K562 (cell line): ENCODE measurements around the gene SLC37A4. TPM values are rescaled to one million over a fixed set of nuclear protein-coding genes. Genes with fewer than 3 reads are reported as not detected.

Experiments
- DNMT1 ChIP-seq: fragments of 450-650 bp; IDR thresholded peaks from 2 replicates; pipeline ENCODE4 v1.6.1; 2016; ENCODE audit warnings: antibody characterized with exemption, mild to moderate bottlenecking
- HDAC3 ChIP-seq: fragments of 450-650 bp; IDR thresholded peaks from 2 replicates; pipeline ENCODE4 v1.6.1; 2018; ENCODE audit warnings: borderline replicate concordance, mild to moderate bottlenecking, moderate library complexity; ENCODE audit not compliant: partially characterized antibody
- IFI16 ChIP-seq: fragments of 250-450 bp; sonication (Bioruptor Pico); IDR thresholded peaks from 2 replicates; pipeline ENCODE4 v2.1.2; 2022; ENCODE audit warnings: mild to moderate bottlenecking, inconsistent platforms
- JUN ChIP-seq, 2 experiments: sonication (generic) in 1 of 2; formaldehyde crosslinking in 1 of 2; IDR thresholded peaks; 2 replicates each; pipeline versions ENCODE4 v1.6.1 to v1.8.0; 2012 to 2022; ENCODE audit warnings: borderline replicate concordance in 2 of 2, mild to moderate bottlenecking in 2 of 2, improper control_type of control experiment in 1 of 2, low read depth in 1 of 2, low read length in 1 of 2, missing genetic modification reagents in 1 of 2
- MCM7 ChIP-seq, 2 experiments: fragments of 450-650 bp; IDR thresholded peaks; 2 replicates each; pipeline ENCODE4 v1.6.1; 2016 to 2018
- RBM17 ChIP-seq: fragments of 200-400 bp; formaldehyde crosslinking; IDR thresholded peaks from 2 replicates; pipeline ENCODE4 v1.6.1; 2017; ENCODE audit warnings: low read depth, mild to moderate bottlenecking, low read length, borderline replicate concordance
- SOX6 ChIP-seq: fragments of 450-650 bp; IDR thresholded peaks from 2 replicates; pipeline ENCODE4 v1.6.1; 2014; ENCODE audit warnings: mild to moderate bottlenecking
- ZBTB1 ChIP-seq: sonication (generic); formaldehyde crosslinking; IDR thresholded peaks from 2 replicates; pipeline ENCODE4 v1.8.1; 2023; ENCODE audit warnings: missing genetic modification reagents, low read depth, mild to moderate bottlenecking, borderline replicate concordance
- ZBTB17 ChIP-seq: fragments of 450-650 bp; formaldehyde crosslinking; IDR thresholded peaks from 2 replicates; pipeline ENCODE4 v1.4.0; 2020; ENCODE audit warnings: mild to moderate bottlenecking
- ZFX ChIP-seq: sonication (generic); formaldehyde crosslinking; IDR thresholded peaks from 2 replicates; pipeline ENCODE4 v1.8.0; 2022; ENCODE audit warnings: mild to moderate bottlenecking, missing genetic modification reagents, moderate library complexity
- ZNF695 ChIP-seq: fragments of 450-650 bp; formaldehyde crosslinking; IDR thresholded peaks from 2 replicates; pipeline ENCODE4 v1.4.0; 2020; ENCODE audit warnings: mild to moderate bottlenecking, moderate library complexity
- ZNF77 ChIP-seq: fragments of 250-450 bp; sonication (Bioruptor Pico); IDR thresholded peaks from 2 replicates; pipeline ENCODE4 v1.5.0; 2020
- ZNF778 ChIP-seq: fragments of 450-650 bp; formaldehyde crosslinking; IDR thresholded peaks from 2 replicates; pipeline ENCODE4 v1.4.0; 2020; ENCODE audit warnings: mild to moderate bottlenecking, moderate library complexity
- polyA plus RNA-seq, 8 experiments: library from polyadenylated mRNA; depleted of rRNA in 4 of 8; stranded (reverse) in 5 of 8; unstranded in 3 of 8; fragments of >200 nt; fragmentation: Nextera tagmentation in 2 of 8; fragmentation: Illumina TruSeq in 1 of 8; extraction: Ambion mirVana in 2 of 8; extraction: Trizol in 1 of 8; gene quantifications; 2 replicates each; pipeline versions ENCODE4 v1.2.1 to v1.2.3, GENCODE V29; 2011 to 2014; ENCODE audit warnings: inconsistent platforms in 1 of 8, missing spikeins in 1 of 8
- total RNA-seq, 7 experiments: library from RNA; depleted of rRNA in 6 of 7; stranded (reverse); fragments of >200 nt in 6 of 7; fragmentation: Illumina TruSeq in 2 of 7; extraction: Trizol in 2 of 7; gene quantifications; 2 replicates each; pipeline versions ENCODE4 v1.2.1 to v1.2.3, GENCODE V29; 2011 to 2021; ENCODE audit warnings: low replicate concordance in 1 of 7
- TF ChIP-seq, protein P1 (sequence below): fragments of 200-800 bp; sonication (Bioruptor generic); IDR thresholded peaks from 2 replicates; pipeline ENCODE4 v1.6.1; 2016; ENCODE audit warnings: missing genetic modification characterization, missing compliant biosample characterization
- TF ChIP-seq, protein P2 (sequence below): fragments of 250-450 bp; sonication (Bioruptor Pico); IDR thresholded peaks from 2 replicates; pipeline ENCODE4 v1.5.0; 2021
- TF ChIP-seq, protein P3 (sequence below): fragments of 250-450 bp; sonication (Bioruptor Pico); IDR thresholded peaks from 2 replicates; pipeline ENCODE4 v1.5.0; 2021; ENCODE audit warnings: mild to moderate bottlenecking, moderate library complexity
- TF ChIP-seq, protein P4 (sequence below): fragments of 200-800 bp; sonication (Bioruptor generic); IDR thresholded peaks from 2 replicates; pipeline ENCODE4 v1.6.1; 2017; ENCODE audit warnings: missing genetic modification characterization, missing compliant biosample characterization

SLC37A4 gene
- total and polyA plus RNA-seq, 9 of the 15 experiments (the other 6 are each of a cell fraction or from before 2014, with no cell fraction given): 24.7 to 73.9 (median 40.7) TPM

DNA sequence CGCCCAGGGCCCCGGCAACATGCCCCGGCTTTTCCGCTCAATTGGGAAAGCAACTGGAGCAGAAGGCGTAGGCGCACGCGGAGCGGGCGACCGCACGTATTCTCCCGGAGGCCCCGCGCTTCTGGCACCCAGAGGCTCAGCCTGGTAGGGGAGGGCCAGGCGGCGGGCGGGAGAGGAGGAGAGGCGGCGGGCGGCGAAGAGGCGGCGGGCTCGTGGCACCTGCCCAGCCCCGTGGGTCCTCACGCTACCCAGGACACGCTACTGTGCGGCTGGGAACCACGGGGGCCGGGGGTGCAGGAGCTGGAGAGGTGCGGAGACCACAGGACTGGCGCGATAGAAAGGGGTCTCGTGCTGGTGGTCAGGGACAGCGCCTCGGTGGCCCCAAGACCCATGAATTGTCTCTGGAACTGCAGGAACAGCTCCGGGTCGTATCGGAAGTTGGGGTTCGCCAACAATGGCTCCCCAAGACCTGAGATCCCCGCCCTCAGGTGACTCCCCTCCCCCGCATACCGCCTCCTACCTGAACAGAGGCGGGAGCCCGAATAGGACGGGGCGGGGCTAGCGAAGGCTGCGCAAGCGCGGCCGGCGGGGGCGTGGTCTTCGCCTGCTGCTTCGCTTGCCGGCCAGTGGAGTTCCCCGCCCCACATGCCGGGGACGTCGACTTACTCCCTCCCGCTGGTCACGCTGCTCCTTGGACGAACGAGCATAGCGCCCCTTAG lies at the start of gene SLC37A4 (continued):
- TF ChIP-seq, protein P1, sequence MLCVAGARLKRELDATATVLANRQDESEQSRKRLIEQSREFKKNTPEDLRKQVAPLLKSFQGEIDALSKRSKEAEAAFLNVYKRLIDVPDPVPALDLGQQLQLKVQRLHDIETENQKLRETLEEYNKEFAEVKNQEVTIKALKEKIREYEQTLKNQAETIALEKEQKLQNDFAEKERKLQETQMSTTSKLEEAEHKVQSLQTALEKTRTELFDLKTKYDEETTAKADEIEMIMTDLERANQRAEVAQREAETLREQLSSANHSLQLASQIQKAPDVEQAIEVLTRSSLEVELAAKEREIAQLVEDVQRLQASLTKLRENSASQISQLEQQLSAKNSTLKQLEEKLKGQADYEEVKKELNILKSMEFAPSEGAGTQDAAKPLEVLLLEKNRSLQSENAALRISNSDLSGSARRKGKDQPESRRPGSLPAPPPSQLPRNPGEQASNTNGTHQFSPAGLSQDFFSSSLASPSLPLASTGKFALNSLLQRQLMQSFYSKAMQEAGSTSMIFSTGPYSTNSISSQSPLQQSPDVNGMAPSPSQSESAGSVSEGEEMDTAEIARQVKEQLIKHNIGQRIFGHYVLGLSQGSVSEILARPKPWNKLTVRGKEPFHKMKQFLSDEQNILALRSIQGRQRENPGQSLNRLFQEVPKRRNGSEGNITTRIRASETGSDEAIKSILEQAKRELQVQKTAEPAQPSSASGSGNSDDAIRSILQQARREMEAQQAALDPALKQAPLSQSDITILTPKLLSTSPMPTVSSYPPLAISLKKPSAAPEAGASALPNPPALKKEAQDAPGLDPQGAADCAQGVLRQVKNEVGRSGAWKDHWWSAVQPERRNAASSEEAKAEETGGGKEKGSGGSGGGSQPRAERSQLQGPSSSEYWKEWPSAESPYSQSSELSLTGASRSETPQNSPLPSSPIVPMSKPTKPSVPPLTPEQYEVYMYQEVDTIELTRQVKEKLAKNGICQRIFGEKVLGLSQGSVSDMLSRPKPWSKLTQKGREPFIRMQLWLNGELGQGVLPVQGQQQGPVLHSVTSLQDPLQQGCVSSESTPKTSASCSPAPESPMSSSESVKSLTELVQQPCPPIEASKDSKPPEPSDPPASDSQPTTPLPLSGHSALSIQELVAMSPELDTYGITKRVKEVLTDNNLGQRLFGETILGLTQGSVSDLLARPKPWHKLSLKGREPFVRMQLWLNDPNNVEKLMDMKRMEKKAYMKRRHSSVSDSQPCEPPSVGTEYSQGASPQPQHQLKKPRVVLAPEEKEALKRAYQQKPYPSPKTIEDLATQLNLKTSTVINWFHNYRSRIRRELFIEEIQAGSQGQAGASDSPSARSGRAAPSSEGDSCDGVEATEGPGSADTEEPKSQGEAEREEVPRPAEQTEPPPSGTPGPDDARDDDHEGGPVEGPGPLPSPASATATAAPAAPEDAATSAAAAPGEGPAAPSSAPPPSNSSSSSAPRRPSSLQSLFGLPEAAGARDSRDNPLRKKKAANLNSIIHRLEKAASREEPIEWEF (CRISPR knock-in tag): no peak
- no peak for TF ChIP-seq ZNF77 (CRISPR knock-in tag)
- TF ChIP-seq ZNF695 (CRISPR knock-in tag): no peak
- no peak for TF ChIP-seq IFI16 (CRISPR knock-in tag)
- no peak for TF ChIP-seq RBM17
- TF ChIP-seq, protein P2, sequence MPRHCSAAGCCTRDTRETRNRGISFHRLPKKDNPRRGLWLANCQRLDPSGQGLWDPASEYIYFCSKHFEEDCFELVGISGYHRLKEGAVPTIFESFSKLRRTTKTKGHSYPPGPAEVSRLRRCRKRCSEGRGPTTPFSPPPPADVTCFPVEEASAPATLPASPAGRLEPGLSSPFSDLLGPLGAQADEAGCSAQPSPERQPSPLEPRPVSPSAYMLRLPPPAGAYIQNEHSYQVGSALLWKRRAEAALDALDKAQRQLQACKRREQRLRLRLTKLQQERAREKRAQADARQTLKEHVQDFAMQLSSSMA (CRISPR knock-in tag): no peak
- no peak for TF ChIP-seq ZNF778
- TF ChIP-seq, protein P3, sequence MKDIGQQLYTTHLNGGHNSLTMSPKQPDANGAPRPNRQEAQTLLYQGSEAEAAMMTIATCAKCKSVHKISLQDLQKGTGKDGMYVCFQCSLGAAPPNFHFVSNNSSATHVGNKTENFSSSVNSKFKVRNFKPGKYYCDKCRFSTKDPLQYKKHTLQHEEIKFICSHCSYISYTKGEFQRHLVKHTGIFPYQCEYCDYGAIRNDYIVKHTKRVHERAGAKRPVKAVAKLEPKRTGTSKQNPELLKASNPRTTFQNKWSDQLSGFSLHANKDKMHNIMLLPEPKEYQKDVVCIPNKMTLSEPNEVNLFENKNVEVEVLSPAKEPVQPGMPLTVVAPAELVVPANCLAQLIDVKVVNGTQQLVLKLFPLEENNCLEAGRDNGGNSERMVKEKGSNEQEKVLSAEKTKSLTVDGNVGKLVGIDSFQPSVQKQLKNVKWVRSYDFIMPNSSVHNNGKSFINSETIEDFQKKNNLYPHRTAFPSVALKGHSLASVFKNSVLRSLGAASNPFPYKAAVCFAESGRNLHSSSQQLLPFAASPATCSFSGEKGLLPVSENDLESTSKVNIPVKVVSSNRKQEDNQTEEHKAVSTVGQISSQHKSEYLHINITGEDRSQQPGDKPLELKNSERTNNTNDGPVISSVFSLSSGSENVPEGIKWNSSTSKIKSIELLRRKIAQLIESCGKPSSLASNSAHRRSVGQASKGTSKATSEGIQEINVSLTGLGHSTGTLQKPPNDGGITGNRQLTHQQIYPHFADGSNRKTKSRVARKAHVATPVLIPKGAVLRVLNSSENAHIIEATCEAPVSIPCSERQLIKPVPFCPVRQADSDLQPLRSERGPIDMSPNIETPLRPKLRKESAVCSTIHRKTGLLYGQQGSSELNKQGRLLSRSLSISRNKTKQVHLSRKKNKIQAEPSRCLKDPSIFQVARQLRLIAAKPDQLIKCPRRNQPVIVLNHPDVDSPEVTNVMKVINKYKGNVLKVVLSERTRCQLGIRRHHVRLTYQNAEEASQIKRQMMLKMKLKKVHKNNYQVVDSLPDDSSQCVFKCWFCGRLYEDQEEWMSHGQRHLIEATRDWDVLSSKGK (CRISPR knock-in tag): no peak
- TF ChIP-seq ZBTB1 (CRISPR knock-in tag): no peak
- TF ChIP-seq MCM7 (IDR thresholded peaks at IDR 0.05): no peak
- TF ChIP-seq HDAC3: no peak
- TF ChIP-seq JUN (IDR thresholded peaks at IDR 0.05; ENCODE audit: borderline replicate concordance, low read depth, low read length): peak; percentile 54; the same call in 1 of the 2 replicates
- TF ChIP-seq JUN (CRISPR knock-in tag; IDR thresholded peaks at IDR 0.05; ENCODE audit: borderline replicate concordance): no peak
- TF ChIP-seq DNMT1: 0 out of 2 replicates have a peak, but pooled peaks have one; percentile 5
- TF ChIP-seq ZFX (CRISPR knock-in tag): peak; percentile 43; the same call in 1 of the 2 replicates
- no peak for TF ChIP-seq ZBTB17 (CRISPR knock-in tag)
- TF ChIP-seq, protein P4, sequence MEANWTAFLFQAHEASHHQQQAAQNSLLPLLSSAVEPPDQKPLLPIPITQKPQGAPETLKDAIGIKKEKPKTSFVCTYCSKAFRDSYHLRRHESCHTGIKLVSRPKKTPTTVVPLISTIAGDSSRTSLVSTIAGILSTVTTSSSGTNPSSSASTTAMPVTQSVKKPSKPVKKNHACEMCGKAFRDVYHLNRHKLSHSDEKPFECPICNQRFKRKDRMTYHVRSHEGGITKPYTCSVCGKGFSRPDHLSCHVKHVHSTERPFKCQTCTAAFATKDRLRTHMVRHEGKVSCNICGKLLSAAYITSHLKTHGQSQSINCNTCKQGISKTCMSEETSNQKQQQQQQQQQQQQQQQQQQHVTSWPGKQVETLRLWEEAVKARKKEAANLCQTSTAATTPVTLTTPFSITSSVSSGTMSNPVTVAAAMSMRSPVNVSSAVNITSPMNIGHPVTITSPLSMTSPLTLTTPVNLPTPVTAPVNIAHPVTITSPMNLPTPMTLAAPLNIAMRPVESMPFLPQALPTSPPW: peak; percentile 89
- peak; percentile 56; the same call in 1 of the 2 replicates for TF ChIP-seq SOX6
